Endodermal cell (in vitro differentiated cells): ENCODE results near the gene ABHD8. TPM values are rescaled to one million over a fixed set of nuclear protein-coding genes. Genes with fewer than 3 reads are reported as not detected.

Experiments used
- DNase-seq: peaks from one replicate; pipeline ENCODE4 v3.0.0-alpha.2; 2017
- H3K27ac ChIP-seq: 2 replicates; pipeline ENCODE4 v1.5.1; 2013; ENCODE audit warnings: mild to moderate bottlenecking, low read depth, low read length, moderate library complexity
- H3K27me3 ChIP-seq: 2 replicates; pipeline ENCODE4 v1.6.1; 2013; ENCODE audit warnings: mild to moderate bottlenecking, low read length, moderate library complexity; ENCODE audit not compliant: insufficient read depth, control insufficient read depth, poor library complexity, severe bottlenecking
- H3K36me3 ChIP-seq: 2 replicates; pipeline ENCODE4 v1.7.0; 2013; ENCODE audit warnings: mild to moderate bottlenecking, low read length, moderate library complexity; ENCODE audit not compliant: control insufficient read depth, insufficient read depth
- H3K4me1 ChIP-seq: one replicate; pipeline ENCODE4 v1.7.0; 2013; ENCODE audit warnings: low read length; ENCODE audit not compliant: control insufficient read depth, insufficient read depth
- H3K4me3 ChIP-seq: 2 replicates; pipeline ENCODE4 v1.5.1; 2013; ENCODE audit warnings: mild to moderate bottlenecking, low read length, moderate library complexity
- H3K9ac ChIP-seq: 2 replicates; pipeline ENCODE4 v1.6.1; 2013; ENCODE audit warnings: mild to moderate bottlenecking, low read length, moderate library complexity; ENCODE audit not compliant: poor library complexity, severe bottlenecking; ENCODE audit errors: extremely low read depth
- H3K9me3 ChIP-seq: 2 replicates; pipeline ENCODE4 v1.6.1; 2013; ENCODE audit warnings: mild to moderate bottlenecking, low read length, moderate library complexity; ENCODE audit not compliant: control insufficient read depth
- H3K27ac Mint-ChIP-seq: 2 replicates; pipeline ENCODE4 v1.8.0; 2020; ENCODE audit warnings: mixed read lengths
- H3K27me3 Mint-ChIP-seq: 2 replicates; pipeline ENCODE4 v1.8.0; 2021; ENCODE audit warnings: mild to moderate bottlenecking, mixed read lengths; ENCODE audit not compliant: insufficient read depth
- H3K36me3 Mint-ChIP-seq: 2 replicates; pipeline ENCODE4 v1.8.0; 2020; ENCODE audit warnings: low read depth, mixed read lengths
- H3K4me1 Mint-ChIP-seq: 2 replicates; pipeline ENCODE4 v1.8.0; 2020; ENCODE audit warnings: mixed read lengths
- H3K4me3 Mint-ChIP-seq: 2 replicates; pipeline ENCODE4 v1.8.0; 2020; ENCODE audit warnings: mild to moderate bottlenecking, moderate library complexity, mixed read lengths
- H3K9me3 Mint-ChIP-seq: 2 replicates; pipeline ENCODE4 v1.8.0; 2020; ENCODE audit warnings: mild to moderate bottlenecking, mixed read lengths
- WGBS, 2 experiments: methylation state at CpG; one replicate each; pipeline versions ENCODE4 v1.1.5 to v1.1.7; 2013; ENCODE audit warnings: missing lambda C conversion rate in 2 of 2, mixed read lengths in 1 of 2; ENCODE audit not compliant: insufficient coverage in 1 of 2, insufficient read length in 1 of 2; 5-methylcytosine and 5-hydroxymethylcytosine counted together
- total RNA-seq, 2 donors: library from RNA; stranded (reverse); fragmentation: NEBNext Ultra II Directional in 1 of 2; extraction: Animal tissue kit (Norgen Biotek cat#: 25700) in 1 of 2; gene quantifications; 2 replicates in 1 of 2; 3 replicates in 1 of 2; pipeline ENCODE4 v1.2.1, GENCODE V29; 2021
- TF ChIP-seq, protein P1 (sequence below): fragments of 200-600 bp; sonication (generic); conservative IDR thresholded peaks from 2 replicates; pipeline ENCODE4 v1.5.0; 2021; ENCODE audit warnings: antibody characterized with exemption, mild to moderate bottlenecking

The ABHD8 gene
- total RNA-seq, 2 donors from 2014 or later = 11.6 to 21.1 TPM

DNA sequence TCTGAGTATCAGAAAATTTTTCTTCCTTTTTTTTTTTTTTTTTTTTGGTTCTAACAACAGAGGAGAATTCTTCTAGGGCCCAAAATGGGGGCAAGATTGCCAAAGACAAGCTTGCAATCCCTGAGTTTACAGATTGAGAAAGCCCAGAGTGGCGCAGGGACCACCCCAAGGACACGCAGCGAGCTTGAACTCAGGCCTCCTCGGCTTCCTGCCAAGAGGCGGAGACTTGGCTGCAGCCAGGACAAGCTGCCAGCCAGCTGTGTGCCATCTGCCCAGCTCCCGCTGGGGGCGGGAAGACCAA, 1.9 kb upstream of the ABHD8 start:
- H3K4me1 ChIP-seq = no peaks in the 10 kb centered on the region
- no peak overlapping the region for H3K27ac ChIP-seq
- WGBS, 2 experiments = 13 to 21% methylated on average over 4 to 7 of the region's 7 CpGs
- no peaks in the 10 kb centered on the region for H3K9me3 Mint-ChIP-seq
- peaks cover 5% of the 10 kb centered on the region for H3K36me3 Mint-ChIP-seq
- peak overlapping the region; percentile 77 for H3K4me3 Mint-ChIP-seq
- H3K27ac Mint-ChIP-seq = peak overlapping the region; percentile 20
- DNase-seq = no peak
- no peaks in the 10 kb centered on the region for H3K9me3 ChIP-seq
- no peaks in the 10 kb centered on the region for H3K27me3 ChIP-seq
- no peak overlapping the region for H3K4me3 ChIP-seq
- no peaks in the 10 kb centered on the region for H3K27me3 Mint-ChIP-seq
- H3K36me3 ChIP-seq = no peaks in the 10 kb centered on the region
- H3K4me1 Mint-ChIP-seq = peaks cover 19% of the 10 kb centered on the region
- TF ChIP-seq, protein P1, sequence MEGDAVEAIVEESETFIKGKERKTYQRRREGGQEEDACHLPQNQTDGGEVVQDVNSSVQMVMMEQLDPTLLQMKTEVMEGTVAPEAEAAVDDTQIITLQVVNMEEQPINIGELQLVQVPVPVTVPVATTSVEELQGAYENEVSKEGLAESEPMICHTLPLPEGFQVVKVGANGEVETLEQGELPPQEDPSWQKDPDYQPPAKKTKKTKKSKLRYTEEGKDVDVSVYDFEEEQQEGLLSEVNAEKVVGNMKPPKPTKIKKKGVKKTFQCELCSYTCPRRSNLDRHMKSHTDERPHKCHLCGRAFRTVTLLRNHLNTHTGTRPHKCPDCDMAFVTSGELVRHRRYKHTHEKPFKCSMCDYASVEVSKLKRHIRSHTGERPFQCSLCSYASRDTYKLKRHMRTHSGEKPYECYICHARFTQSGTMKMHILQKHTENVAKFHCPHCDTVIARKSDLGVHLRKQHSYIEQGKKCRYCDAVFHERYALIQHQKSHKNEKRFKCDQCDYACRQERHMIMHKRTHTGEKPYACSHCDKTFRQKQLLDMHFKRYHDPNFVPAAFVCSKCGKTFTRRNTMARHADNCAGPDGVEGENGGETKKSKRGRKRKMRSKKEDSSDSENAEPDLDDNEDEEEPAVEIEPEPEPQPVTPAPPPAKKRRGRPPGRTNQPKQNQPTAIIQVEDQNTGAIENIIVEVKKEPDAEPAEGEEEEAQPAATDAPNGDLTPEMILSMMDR = no peak
- H3K9ac ChIP-seq = no peak overlapping the region

DNA sequence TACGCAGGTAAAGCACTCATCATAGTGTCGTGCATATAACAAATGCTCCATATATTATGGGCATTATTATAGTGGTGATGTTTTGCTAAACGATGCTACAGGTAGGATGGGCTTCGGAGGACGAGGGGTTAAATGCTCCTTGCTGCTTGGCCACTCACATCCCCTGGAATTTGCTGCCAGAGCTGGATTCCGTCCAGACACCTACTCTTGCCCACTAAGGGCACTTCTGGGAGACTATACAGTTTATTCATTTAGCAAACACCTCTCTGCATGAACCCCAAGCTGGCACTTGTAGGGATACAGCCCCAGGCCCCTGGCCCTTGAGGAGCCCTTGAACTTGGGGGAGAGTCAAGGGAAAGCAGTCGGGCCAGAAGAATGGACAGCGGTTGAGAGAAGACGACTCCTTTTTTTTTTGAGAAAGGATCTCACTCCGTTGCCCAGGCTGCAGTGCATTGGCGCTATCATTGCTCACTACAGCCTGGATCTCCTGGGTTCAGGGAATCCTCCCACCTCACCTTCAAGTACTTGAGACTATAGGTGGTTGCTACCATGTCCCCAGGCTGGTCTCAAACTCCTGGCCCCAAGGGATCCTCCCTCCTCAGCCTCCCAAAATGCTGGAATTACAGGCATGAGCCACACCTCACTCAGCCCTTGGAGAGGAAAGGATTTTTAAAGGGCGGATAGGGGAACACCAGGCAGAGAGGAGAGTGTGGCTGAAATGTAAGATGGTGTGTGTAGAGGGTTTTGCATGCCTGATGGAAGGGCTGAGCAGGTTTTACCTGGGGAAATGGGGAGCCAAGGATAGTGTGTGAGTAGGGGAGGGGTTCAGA, 1.4 kb upstream of the ABHD8 start:
- no peak overlapping the region for H3K4me3 ChIP-seq
- H3K4me3 Mint-ChIP-seq = peak overlapping the region; percentile 77
- WGBS, 2 experiments = 83 to 93% methylated on average over 9 to 12 of the region's 12 CpGs
- H3K27ac Mint-ChIP-seq = peak overlapping the region; percentile 20
- H3K27me3 ChIP-seq = no peaks in the 10 kb centered on the region
- H3K9me3 Mint-ChIP-seq = no peaks in the 10 kb centered on the region
- peaks cover 19% of the 10 kb centered on the region for H3K4me1 Mint-ChIP-seq
- no peak for DNase-seq
- H3K9ac ChIP-seq = no peak overlapping the region
- H3K36me3 ChIP-seq = no peaks in the 10 kb centered on the region
- peaks cover 5% of the 10 kb centered on the region for H3K36me3 Mint-ChIP-seq
- H3K9me3 ChIP-seq = no peaks in the 10 kb centered on the region
- H3K27me3 Mint-ChIP-seq = no peaks in the 10 kb centered on the region
- H3K27ac ChIP-seq = no peak overlapping the region
- TF ChIP-seq, protein P1 = no peak
- no peaks in the 10 kb centered on the region for H3K4me1 ChIP-seq

DNA sequence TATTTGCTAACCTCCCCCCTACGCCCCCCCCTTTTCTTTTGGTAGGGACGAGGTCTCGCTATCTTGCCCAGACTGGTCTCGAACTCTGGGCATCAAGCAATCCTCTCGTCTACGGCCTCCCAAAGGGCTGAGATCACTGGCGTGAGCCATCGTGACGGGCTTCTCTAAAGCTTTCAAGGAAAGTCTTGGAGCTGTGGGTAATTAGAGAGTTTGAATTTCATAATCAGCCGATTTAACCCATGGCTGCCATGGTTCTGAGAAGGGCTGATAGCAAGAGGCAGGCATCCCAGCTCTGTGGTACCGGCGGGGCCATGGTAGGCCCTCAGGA, 679 bp upstream of the ABHD8 start:
- Histone ChIP-seq H3K4me1 (no peaks in the 10 kb centered on the region), H3K4me3 (no peak overlapping the region), H3K27ac (no peak overlapping the region), H3K36me3 (no peaks in the 10 kb centered on the region), H3K9me3 (no peaks in the 10 kb centered on the region), H3K27me3 (no peaks in the 10 kb centered on the region), H3K9ac (no peak overlapping the region)
- no peak for DNase-seq
- H3K9me3 Mint-ChIP-seq = no peaks in the 10 kb centered on the region
- H3K27ac Mint-ChIP-seq = no peak overlapping the region
- no peaks in the 10 kb centered on the region for H3K27me3 Mint-ChIP-seq
- 89% methylated on average over 6 to 12 of the region's 12 CpGs for WGBS, 2 experiments
- TF ChIP-seq, protein P1 = no peak
- H3K4me3 Mint-ChIP-seq = no peak overlapping the region
- H3K4me1 Mint-ChIP-seq = peaks cover 17% of the 10 kb centered on the region
- H3K36me3 Mint-ChIP-seq = peaks cover 6% of the 10 kb centered on the region
